ENCODE measurements around the gene OPN3. TPM values are rescaled to one million over a fixed set of nuclear protein-coding genes. Genes with fewer than 3 reads are reported as not detected.

OPN3 gene
- total and polyA plus RNA-seq, 2 of the 4 experiments (the other 2 are of a cell fraction): 16.4 to 21.9 TPM

DNA sequence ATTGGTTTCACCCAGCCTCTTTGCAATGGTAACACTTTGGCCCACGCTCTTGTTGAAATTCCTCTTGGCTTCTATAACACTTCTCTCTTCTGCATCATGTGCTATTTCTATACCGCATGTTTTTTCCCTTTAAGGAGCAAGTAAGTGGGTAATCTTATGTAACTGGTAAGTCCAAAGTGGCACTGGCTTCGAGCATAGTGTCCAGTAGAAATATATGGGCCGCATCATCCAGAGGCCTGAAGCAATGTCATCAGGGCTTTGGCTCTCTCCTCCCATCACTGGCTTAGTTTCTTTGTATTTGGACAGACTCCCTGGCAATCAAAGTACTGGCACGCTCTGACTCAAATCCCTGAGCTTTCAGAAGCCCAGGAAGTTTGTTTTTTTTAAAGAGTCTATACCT lies 17.5 kb downstream of the OPN3 start:
- ATAC-seq (ENCODE audit: low read depth) (no peak), DNase-seq (no peak)
- WGBS, 2 experiments (ENCODE audit: extremely low coverage in 2 of 2, insufficient read length in 1 of 2): no CpG with 5 or more reads among the region's 5 CpGs
- no TSS peak for BruUV-seq (replicated peaks)
- Histone ChIP-seq H3K27ac (ENCODE audit: insufficient read depth, low read length) (no peak overlapping the region), H3K9me1 (ENCODE audit: insufficient read depth, low read length) (no peaks in the 10 kb centered on the region; the same call in 1 of the 2 replicates), H3K27me3 (ENCODE audit: control insufficient read depth, insufficient read depth, low read length) (no peaks in the 10 kb centered on the region), H2AFZ (replicated peaks; ENCODE audit: low read length, poor library complexity) (no peak overlapping the region), H4K20me1 (ENCODE audit: insufficient read depth, low read length) (no peaks in the 10 kb centered on the region), H3K23ac (ENCODE audit: low read depth, low read length) (no peak overlapping the region), H3K9ac (ENCODE audit: low read depth, low read length) (no peak overlapping the region), H3K4me2 (ENCODE audit: low read depth, low read length) (no peak overlapping the region), H3K18ac (ENCODE audit: low read depth, low read length) (no peak overlapping the region), H3K36me3 (ENCODE audit: control insufficient read depth, insufficient read depth, low read length) (peaks cover 2% of the 10 kb centered on the region; the same call in 1 of the 2 replicates), H4K5ac (ENCODE audit: low read depth, low read length) (no peak overlapping the region), H3K14ac (replicated peaks; ENCODE audit: low read depth, low read length) (no peak overlapping the region), H3K4me3 (ENCODE audit: insufficient read depth, low read depth, low read length) (no peak overlapping the region), H3K79me1 (ENCODE audit: low read depth in 1 of 2, low read length in 2 of 2) (peaks cover 0 to 5% of the 10 kb centered on the region in 2 experiments; a peak in 1 of 4 replicates), H2BK20ac (ENCODE audit: low read depth, low read length) (no peak overlapping the region), H2BK120ac (ENCODE audit: low read depth, low read length) (no peak overlapping the region), H2AK9ac (replicated peaks; ENCODE audit: low read depth, low read length, poor library complexity) (no peak overlapping the region), H3K4ac (ENCODE audit: low read depth, low read length) (no peak overlapping the region), H2BK5ac (ENCODE audit: low read depth, low read length, poor library complexity, severe bottlenecking) (no peak overlapping the region), H2BK15ac (ENCODE audit: low read depth, low read length) (no peak overlapping the region), H3K9me3 (ENCODE audit: control insufficient read depth, insufficient read depth, low read length) (no peaks in the 10 kb centered on the region), H4K91ac (ENCODE audit: insufficient read depth, low read depth, low read length) (no peak overlapping the region), H4K8ac (ENCODE audit: low read depth in 2 of 2, low read length in 2 of 2) (no peak overlapping the region), H3K56ac (ENCODE audit: extremely low read depth, insufficient read depth, low read length) (no peak overlapping the region), H2AK5ac (ENCODE audit: low read depth, low read length) (no peak overlapping the region), H3K4me1 (ENCODE audit: control insufficient read depth, insufficient read depth, low read length) (no peaks in the 10 kb centered on the region; the same call in 1 of the 2 replicates)
- dilution Hi-C loops (cut with HindIII; ENCODE audit: low sequenced_read_pairs, unreplicated experiment): no loop called here
- POLR2A ChIA-PET (ENCODE audit: unreplicated experiment): interaction anchor here (0.6 kb wide), 1 partner anchor 8 kb away, joined by 7 read pairs; no protein-coding TSS in a partner anchor
- intact Hi-C loops (cut with micrococcal nuclease): no loop called here
- in situ Hi-C loops (cut with MboI; ENCODE audit: low sequenced_read_pairs): loop anchor here (25.0 kb wide), 1 partner anchor 1690 kb away; no protein-coding TSS in a partner anchor
- TF ChIP-seq MXI1 (IDR thresholded peaks at IDR 0.05; ENCODE audit: borderline replicate concordance, low read depth, low read length) (no peak), MAFK (IDR thresholded peaks at IDR 0.05; ENCODE audit: low read depth, low read length) (no peak), MAZ (IDR thresholded peaks at IDR 0.05; ENCODE audit: borderline replicate concordance, low read depth, low read length) (no peak), NFE2L2 (IDR thresholded peaks at IDR 0.05; ENCODE audit: low read depth, low read length) (no peak), RCOR1 (IDR thresholded peaks at IDR 0.05; ENCODE audit: insufficient replicate concordance, low read length) (no peak), BHLHE40 (IDR thresholded peaks at IDR 0.05; ENCODE audit: low read depth, low read length) (no peak), RFX5 (IDR thresholded peaks at IDR 0.05; ENCODE audit: low read depth, low read length) (no peak), POLR2A (IDR thresholded peaks at IDR 0.05; ENCODE audit: low read depth, low read length) (no peak)
- TF ChIP-seq, protein P1, sequence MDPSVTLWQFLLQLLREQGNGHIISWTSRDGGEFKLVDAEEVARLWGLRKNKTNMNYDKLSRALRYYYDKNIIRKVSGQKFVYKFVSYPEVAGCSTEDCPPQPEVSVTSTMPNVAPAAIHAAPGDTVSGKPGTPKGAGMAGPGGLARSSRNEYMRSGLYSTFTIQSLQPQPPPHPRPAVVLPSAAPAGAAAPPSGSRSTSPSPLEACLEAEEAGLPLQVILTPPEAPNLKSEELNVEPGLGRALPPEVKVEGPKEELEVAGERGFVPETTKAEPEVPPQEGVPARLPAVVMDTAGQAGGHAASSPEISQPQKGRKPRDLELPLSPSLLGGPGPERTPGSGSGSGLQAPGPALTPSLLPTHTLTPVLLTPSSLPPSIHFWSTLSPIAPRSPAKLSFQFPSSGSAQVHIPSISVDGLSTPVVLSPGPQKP (IDR thresholded peaks at IDR 0.05; ENCODE audit: borderline replicate concordance, low read depth, low read length): no peak
- CTCF ChIA-PET: interaction anchor here (1.0 kb wide), 1 partner anchor 12 kb away, joined by 3 read pairs; no protein-coding TSS in a partner anchor

Measured in IMR-90 (cell line).